ELF-1 (cell line): ENCODE measurements around the gene NR3C2.

Experiments used
- DNase-seq: peaks from one replicate; pipeline ENCODE4 v3.0.0-alpha.2; 2016; ENCODE audit warnings: low read depth, low spot score

Gene NR3C2

DNA sequence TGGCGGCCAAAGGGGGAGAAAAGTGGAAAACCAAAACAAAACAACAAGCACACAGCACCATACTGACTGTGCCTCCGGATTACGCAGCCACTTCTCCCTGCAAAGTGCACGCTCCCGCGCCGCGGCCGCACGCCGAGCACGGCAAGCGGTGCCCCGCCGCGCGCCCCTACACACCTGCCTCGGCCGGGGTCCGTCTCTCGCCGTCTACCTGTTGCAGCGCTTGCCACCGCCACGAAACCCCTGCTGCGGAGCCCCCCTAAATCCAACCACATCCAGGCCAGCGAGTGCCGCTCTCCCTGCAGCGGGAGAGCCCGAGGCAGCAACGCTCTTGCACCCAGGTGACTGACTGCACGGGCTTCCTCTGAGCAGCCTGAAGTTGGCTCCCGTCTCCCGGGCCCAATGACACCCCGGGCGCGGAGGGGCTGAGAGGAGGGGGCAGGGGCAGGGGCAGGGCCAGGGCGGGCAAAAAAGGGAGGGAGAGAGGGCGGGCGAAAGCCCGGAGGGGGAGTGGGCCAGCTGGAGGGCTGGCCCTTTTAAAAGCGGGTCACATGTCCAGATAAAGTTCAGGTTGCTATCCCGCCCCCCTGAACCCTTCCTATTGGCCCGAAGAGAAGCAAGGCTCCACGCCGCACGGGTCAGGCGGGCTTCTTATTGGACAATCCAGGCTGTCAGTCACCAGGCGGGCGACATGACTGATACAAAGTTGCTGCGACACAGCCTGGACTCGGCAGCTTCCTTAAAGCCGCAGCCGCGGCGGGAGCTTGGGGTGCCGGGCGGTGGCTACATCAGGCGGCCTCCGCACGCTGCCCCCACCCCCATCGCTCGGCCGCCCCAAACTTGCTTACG is at the start of gene NR3C2:
TSS of gene NR3C2 (minus strand) at position 429 of the 846 bp plus-strand sequence.
- DNase-seq, result peak; percentile 98

DNA sequence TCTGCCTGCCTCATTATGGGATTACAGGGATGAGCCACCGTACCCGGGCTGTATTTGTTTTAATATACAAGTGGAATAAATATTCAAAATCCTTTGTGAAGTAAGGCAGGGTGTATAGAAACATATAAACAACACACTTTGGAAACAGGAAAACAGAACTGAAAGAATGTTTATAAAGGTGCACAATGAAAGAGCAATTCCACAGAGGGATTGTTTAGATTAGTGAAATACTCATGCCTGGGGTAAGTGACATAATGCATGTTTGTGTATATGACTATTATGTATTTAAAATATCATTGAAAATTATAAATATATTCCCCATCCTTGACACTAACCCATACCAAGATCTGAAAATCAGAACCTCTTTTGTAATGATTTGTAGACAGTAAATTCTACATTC is 45.0 kb upstream of the NR3C2 start:
- no peak for DNase-seq

DNA sequence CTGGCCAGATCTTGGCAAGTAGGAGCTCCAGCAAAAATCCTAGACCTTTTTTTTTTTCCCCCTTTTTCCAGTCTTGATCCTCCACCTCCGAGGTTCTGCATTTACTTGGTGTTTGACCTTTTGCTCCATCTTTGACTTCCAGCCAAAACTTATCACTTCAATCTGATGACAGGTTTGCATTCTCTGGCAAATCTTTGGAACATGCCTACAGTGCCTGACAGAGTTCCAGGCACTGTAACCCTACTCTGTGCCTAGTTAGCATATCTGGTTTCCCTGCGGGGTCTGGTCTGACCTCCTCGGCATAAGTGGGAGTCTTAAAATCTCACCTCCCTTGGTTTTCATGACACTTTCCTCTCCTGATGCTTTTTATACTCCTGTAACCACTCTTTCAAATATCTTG is 39.4 kb upstream of the NR3C2 start:
- no peak for DNase-seq

DNA sequence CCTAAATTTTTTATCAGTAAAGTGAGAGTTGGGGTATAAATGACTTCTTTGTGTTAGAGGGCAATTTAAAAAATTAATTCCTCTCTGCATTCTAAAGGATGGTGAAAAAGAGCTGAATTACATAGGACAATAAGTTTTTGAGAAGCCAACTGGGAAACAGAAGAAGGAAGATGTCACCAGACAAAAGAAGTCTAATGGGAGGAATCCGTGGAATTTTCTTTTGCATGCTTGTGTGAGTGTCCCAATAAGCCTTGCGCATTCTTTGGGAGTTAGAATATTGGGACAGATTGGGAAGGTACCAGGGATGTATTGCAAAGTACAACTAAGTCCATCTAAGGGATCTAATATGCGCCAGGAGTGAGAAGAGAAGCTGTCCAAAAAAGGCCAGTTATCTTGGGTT is 35.1 kb upstream of the NR3C2 start:
- no peak for DNase-seq

DNA sequence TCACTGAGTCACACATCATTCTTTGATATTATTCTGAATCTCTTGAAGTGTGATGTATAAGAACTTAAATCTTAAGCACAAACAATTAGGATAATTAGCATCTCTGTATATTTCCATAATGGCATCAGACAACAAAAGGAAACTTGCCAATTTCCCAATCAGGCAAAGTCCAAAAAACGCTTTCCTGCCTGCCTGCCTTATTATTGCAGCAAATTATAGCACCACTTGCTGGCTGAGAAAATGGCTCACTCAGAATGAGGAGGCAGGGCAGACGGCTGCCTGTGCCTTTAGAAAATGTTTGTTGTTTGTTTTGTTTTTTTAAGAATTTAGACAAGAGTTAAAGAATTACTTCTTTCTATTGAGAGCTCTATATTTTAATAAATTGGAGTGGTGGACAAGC is 27.7 kb upstream of the NR3C2 start:
- DNase-seq, result no peak

DNA sequence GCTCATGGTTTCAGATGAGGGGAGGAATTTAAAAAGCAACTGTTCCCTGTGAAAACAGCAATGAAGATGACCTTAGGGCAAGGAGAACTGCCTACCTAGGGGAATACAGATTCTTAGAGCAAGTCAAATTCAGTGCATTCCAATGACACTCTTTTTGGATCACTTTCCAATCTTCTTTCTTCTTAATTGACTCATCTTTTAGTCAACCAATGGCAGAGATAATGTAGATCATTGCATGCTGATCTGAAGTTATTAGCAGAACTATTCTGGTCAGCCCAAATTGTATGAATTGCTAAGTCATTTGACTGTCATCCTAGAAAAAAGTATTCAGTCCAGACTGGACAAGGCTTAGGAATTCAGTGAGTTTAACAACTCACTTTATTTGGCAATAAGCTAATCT is 12.6 kb upstream of the NR3C2 start:
- DNase-seq, result no peak

DNA sequence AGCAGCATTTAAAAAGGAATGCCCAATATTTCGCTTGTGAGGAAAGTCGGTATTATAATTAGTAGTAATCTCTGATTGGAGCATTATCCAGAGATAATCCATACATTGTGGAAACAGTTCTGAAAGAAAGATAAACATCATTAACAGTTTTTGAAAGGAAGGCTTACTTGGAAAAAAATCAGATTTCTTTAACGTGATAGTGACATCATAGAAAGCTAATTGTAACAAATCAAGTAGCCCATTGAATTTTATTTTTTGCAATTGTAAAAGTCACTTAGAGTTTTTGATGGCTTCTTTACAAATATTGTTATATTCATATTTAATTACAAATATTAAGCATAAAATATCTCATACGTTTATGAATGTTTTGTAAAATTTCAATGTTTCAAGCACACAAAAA is 11.6 kb upstream of the NR3C2 start:
- no peak for DNase-seq

DNA sequence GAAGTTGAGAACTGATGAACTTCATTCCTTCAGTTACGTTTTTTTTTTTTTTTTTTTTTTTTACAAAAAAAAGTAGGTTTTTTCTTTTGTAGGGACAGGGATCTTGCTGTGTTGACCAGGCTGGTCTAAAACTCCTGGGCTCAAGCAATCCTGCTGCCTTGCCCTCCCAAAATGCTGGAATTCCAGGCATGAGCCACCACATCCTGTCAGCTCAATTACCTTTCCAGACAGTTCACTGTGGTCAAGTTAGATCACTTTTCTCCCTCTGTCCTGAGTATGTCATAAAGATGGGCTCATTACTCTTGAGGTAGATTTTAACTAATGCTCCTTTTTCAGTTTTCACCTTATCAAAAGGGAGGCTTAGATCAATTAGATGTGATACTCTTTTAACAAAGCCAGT is 10.8 kb upstream of the NR3C2 start:
- no peak for DNase-seq

DNA sequence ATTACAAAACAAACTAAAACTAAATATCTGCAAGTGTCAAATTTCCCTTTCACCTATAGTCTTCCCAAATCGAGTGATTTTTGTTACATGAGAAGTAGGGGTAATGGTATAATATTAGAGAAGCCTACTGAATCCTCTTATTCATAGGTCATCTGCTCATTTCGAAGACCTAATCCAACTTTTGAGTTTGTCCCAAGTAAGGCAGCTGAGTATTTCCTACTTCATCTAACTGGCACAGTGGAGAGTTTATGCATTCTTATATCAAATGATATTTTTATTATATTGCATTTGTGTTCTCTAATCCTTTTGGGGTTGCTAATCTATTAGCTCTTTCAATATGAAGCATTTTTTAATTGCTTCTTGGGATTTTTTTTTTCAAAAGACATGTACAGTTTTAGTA is 7.7 kb upstream of the NR3C2 start:
- DNase-seq, result no peak

DNA sequence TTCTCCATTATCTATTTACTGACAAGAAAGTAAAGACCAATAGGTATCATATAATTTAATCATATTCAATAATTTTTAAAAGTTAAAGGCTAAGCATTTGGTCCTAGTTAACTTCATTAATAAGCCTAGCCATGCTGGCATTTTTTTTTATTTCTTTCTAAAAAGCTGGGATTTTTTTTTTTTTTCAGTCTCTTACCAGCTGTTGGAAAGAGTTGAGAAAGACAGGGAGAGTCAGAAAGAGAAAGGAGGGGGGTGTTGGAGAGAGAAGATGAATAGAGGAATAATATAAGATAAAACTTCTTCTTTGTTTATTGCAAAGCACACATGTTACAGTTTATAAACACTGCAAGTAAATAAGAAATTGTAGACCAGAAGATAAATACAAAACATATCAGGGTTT is 5.9 kb upstream of the NR3C2 start:
- DNase-seq, result no peak

DNA sequence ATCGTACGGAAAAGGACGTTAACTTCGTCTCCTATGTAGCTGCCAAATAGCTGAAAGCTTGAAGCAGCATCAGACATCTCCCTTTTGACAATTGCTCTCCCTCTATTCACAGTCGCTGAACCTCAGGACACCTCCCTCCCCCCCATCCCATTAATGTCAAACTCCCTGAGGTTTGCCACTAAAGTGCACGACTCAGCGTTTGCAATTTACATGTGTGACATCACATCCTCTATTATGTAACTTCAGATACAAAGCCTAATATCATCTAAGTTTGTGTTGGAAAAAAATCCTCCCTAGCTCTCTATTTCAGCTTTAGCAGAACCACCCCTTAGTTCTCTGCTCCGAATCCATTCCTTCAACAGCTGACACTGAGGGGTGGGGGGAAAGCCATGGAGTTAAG is 5.5 kb upstream of the NR3C2 start:
- no peak for DNase-seq

DNA sequence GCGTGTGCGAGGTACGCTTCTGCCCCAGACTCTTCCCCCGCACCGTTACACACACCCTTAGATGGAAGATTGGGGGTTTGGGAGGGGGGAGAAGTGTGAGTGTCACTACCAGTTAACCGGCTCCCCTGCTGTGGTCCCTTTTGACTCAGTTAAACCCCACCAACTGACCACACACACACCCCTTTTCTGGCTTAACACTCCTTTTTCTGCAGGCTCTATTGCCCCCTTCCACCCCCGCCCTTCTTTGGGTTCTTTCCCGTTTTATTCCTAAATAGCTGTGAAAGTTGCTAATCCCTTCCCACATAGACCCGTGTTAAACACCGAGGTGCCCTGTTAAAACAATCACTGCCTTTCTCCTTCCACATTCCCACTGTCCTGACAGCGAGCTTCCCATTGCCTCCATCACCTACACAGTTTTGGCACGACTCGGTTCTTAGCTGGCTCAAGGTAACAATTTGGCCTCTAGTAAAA is 3.7 kb upstream of the NR3C2 start:
- DNase-seq, result peak; percentile 9

DNA sequence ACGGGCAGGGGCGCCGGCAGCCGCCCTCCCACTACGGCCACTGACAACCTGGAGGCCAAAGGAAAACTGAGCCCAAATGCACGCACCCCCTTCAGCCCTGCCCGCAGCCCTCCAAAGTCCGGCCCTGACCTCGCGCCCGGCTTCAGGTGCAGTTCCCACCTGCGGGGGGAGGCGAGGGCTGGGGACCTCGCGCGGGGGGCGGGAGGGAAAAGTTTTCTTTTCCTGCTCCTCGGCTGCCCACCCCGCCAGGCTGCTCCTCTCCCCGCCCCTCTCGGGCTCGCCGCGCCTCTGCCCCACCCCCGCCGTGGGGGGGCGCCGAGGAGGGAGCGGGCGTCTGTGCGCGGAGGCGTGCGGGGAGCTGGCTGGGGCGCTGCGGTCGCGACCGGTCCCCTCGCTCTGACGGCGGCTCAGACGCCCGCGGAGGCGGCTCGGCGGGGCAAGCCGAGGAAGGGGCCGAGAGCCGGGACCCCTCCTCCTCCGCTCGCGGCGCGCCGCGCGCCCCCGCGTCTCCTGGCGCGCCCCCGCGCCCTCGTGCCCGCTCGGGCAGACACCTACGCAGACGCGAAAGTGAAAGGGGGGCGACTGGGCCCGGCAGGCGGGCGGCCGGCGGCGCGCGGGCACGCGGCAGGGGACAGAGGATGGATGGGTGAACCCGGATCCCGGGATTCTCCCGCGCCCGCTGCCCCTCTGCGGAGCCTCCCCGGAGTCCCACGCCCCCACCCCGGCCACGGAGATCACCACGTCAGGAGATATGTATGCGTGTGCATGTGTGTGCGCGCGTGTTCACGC is 3.1 kb upstream of the NR3C2 start:
- DNase-seq, result peak; percentile 51

DNA sequence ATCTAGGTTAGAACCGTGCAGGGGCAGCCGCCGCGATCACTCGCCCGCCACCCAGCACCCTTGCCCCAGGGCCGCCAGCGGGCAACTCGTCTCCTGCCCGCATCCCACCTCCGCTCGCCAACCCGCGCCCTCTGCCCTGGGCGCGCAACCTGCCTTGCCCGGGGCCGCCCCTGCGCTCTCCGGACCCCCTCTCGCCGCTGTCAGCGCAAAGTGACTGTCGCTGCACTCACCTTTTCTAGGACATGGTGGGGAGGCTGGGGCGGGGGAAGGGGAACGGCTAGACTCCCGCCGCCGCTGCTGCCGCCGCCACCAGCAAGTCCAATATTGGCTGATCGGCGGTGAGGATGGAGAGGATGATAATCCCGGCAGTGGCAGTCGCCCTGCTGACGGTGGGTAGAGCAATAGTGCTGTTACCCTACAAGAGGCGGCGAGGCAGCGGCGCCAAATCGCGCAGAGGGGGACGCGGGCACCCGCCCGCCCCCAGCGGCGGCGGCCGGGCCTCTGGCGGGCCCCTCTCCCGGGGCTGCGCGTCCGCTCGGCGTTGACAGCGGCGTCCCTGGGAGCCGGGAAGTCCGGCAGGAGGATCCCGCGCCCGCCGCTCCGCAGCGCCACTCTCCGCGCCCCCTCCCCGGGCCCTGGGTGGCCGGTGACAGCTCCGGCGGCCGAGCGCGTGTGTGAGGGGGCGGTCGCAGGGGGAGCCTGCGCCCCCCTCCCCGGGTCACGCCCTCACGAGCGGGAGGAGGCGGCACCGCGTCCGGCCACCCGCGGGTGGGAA is 2.3 kb upstream of the NR3C2 start:
- DNase-seq, result peak; percentile 47

DNA sequence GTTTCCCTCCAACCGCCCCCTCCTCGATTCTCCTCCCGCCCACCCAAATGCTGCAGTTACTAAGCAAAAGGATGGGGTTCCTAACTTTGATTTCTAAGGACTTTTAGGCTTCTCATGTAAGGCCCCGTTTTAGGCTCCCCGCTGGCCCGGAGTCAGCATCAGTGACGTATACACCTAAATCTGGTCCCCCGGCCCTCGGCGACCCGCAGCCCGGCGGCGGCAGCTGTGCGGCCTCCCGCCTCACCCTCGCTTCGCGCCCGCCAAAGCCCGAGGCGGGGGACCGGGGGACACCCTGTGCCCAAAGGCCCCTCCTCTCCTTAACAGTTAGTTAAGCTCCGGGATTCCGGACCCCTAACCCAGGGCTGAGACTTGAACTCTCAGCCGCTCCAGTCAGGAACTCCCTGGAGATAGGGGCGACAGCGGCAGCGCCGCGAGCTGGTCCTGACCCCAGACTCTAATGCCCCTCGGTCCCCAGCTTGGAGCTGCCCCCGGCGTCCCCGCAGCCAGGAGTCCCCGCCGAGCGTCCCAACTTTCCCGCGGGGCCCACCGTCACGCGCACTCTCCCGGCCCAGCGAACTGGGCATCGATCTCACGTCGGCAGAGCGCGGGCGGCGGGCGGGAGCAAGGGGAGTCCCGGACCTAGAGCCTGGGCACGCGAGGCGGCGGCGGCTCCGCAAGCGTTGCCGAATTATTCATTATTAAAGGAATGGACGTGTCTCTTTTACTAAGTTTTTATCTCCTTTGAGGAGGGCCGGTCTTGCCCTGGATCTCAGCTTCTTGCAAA is 1.5 kb upstream of the NR3C2 start:
- peak; percentile 10 for DNase-seq

DNA sequence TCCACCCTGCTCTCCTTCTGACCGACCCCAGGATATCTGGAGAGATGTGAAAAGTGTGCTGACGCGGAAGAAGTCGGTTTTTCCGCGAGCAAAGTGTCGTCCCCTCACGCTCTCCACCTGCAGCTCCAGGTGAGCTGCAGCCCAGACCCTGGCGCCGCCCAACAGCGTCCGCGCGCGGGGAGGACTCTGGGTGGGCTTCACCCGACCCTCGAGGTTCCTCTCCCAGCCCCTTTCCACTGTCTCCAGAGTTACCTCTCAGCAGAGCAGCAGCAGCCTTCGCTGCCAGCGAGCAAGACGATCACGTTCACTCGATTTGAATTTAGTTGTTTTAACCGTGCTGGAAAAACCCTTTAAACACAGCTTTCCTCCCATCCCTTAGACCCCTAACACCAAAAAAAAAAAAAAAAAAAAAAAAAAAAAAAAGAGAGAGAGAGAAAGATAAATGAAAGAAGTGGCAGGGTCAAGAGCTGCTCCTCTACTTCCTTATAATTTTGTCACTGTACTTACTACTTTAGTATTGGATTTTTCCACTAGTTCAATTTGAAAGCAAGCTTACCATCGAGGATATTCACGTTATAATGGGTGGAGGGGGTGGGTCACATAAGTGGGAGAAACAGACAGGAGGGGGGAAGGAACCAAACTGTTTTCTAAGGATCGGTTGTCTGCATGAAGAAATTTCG is 758 bp upstream of the NR3C2 start:
- DNase-seq, result no peak

DNA sequence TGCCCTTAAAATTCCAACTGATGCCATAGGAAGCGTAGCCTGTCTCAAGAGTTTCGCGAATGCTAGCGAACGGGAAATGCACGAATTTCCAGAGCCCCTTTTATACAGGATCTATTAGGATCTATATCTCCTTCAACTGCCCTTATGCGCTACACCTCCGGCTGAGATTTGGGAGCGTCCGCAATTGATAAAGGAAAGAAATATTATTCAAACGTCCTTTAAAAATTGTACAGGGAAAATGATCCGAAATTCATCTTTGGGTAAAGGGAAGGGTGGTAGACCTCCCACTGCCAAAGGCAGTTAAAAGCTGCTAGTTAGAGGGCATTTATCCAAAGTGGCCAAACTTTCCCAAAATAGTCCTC is 609 bp downstream of the NR3C2 start:
- DNase-seq, result peak; percentile 8

DNA sequence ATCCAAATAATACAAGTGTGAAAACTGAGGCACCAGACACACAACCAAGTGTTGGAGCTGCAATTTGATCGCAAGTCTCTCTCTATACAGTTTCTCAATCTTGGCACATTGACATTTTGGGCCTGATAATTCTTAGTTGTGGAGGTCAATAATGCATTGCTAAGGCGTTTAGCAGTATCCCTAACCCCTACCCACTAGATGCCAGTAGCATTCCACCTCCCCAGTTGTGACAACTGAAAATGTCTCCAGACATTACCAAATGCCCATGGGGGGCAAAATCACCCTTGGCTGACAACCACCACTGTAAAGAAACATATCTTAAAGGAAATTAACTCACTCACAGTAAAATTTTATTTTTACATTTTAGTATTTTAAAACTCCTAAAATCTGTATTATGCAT is 4.2 kb downstream of the NR3C2 start:
- no peak for DNase-seq

DNA sequence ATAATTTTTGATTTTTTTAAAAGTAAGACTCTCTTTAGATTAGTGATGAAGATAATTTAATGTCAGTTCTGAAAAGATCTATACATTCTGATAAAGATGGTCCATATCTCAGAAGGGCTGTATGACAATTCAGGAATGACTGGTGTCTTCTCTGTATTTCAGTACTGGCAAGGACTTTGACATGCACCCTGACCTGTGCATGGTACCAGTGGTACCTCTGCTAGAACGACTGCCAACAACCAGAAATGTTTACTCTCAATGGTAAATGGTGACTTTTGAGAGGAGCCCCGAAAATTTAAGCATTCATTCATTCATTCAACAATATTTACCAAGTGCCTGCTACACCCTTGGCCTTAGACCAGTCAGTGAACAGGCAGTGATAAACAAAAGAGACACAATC is 4.8 kb downstream of the NR3C2 start:
- DNase-seq, result no peak

DNA sequence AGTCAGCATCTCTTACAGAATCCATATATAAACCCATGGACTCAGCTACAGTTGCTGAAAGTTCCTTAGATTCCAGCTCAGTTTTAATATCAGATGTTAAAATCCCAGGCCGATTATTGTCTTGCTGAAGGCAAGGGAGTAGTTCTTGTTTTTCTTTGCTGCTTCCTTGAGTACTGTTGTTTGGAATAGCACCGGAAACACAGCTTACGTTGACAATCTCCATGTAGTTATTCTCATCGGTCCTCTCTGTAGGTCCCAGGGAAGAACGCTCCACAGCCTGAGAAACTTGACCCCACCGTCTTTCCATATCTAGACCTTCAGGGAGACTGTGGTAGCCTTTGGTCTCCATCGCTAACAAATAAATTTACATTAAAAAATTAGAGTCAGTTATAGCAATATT is 5.7 kb downstream of the NR3C2 start:
- DNase-seq, result no peak
